HFFc6 (cell line): ENCODE results near the gene HLA-A. TPM values are rescaled to one million over a fixed set of nuclear protein-coding genes. Genes with fewer than 3 reads are reported as not detected.

Source experiments
- DNase-seq: peaks from one replicate; pipeline ENCODE4 v3.0.0-alpha.2; 2018
- H3K27ac Mint-ChIP-seq: 2 replicates; pipeline ENCODE4 v1.8.0; 2020; ENCODE audit warnings: mild to moderate bottlenecking, mixed read lengths
- H3K27me3 Mint-ChIP-seq: 2 replicates; pipeline ENCODE4 v1.8.0; 2021; ENCODE audit warnings: mild to moderate bottlenecking, moderate library complexity, mixed read lengths; ENCODE audit not compliant: insufficient read depth
- H3K36me3 Mint-ChIP-seq: 2 replicates; pipeline ENCODE4 v1.8.0; 2021; ENCODE audit warnings: low read depth, mixed read lengths
- H3K4me1 Mint-ChIP-seq: 2 replicates; pipeline ENCODE4 v1.8.0; 2020; ENCODE audit warnings: low read depth, mixed read lengths
- H3K4me3 Mint-ChIP-seq: 2 replicates; pipeline ENCODE4 v1.8.0; 2020; ENCODE audit warnings: mild to moderate bottlenecking, moderate library complexity, mixed read lengths
- H3K9me3 Mint-ChIP-seq: 2 replicates; pipeline ENCODE4 v1.8.0; 2020; ENCODE audit warnings: mild to moderate bottlenecking, mixed read lengths
- CTCF ChIP-seq: fragments of 200-600 bp; sonication (generic); IDR thresholded peaks from 2 replicates; pipeline ENCODE4 v1.5.0; 2021; ENCODE audit warnings: antibody characterized with exemption, mild to moderate bottlenecking
- long read RNA-seq: library from polyadenylated mRNA; unstranded; transcript quantifications from one replicate; pipeline ENCODE4 v2.0.0, GENCODE V29; 2019
- total RNA-seq, 6 experiments: library from RNA; stranded (reverse); fragmentation: NEBNext Ultra II Directional; extraction: Animal tissue kit (Norgen Biotek cat#: 25700); gene quantifications; 2 replicates in 1 of 6; 3 replicates in 5 of 6; pipeline ENCODE4 v1.2.3, GENCODE V29; 2021

The HLA-A gene
- 100 to 1,000 TPM; 116 to 159 (median 149) TPM for total RNA-seq
- long read RNA-seq, transcript HLA-A-203 (8 exons, 1,611 nt), result major isoform, 179 of 219 reads
- long read RNA-seq, partial matches to known transcripts, result 25 of 219 reads
- long read RNA-seq, other reads (novel, unspliced or antisense), result 15 of 219 reads

GRCh38 chr6:29942275-29943052, at the start of gene HLA-A:
Gene HLA-A (plus strand): TSS chr6:29942532. CDS start chr6:29942554, 22 bp downstream.
- no peak for TF ChIP-seq CTCF
- peak within 1 kb of the TSS; percentile 96 for H3K4me3 Mint-ChIP-seq
- H3K36me3 Mint-ChIP-seq, result peaks cover 23% of the 10 kb centered on the region
- no peaks in the 10 kb centered on the region for H3K9me3 Mint-ChIP-seq
- H3K4me1 Mint-ChIP-seq, result peaks cover 19% of the 10 kb centered on the region
- peak within 1 kb of the TSS; percentile 96 for H3K27ac Mint-ChIP-seq
- DNase-seq, result peak; percentile 91
- no peaks in the 10 kb centered on the region for H3K27me3 Mint-ChIP-seq

GRCh38 chr6:29892696-29893095, 49.6 kb upstream of the HLA-A start:
- no peak for TF ChIP-seq CTCF
- DNase-seq, result peak; percentile 10
- Mint-ChIP-seq H3K9me3 (no peaks in the 10 kb centered on the region), H3K4me3 (no peak overlapping the region), H3K27me3 (peaks cover 16% of the 10 kb centered on the region), H3K27ac (no peak overlapping the region), H3K4me1 (no peaks in the 10 kb centered on the region), H3K36me3 (peaks cover 4% of the 10 kb centered on the region; the same call in 1 of the 2 replicates)

- peaks cover 4% of the 10 kb centered on the region; the same call in 1 of the 2 replicates for H3K36me3 Mint-ChIP-seq
- DNase-seq, result no peak
- H3K4me1 Mint-ChIP-seq, result no peaks in the 10 kb centered on the region
- H3K9me3 Mint-ChIP-seq, result no peaks in the 10 kb centered on the region
- H3K27ac Mint-ChIP-seq, result no peak overlapping the region
- TF ChIP-seq CTCF, result no peak
- H3K27me3 Mint-ChIP-seq, result peaks cover 21% of the 10 kb centered on the region
- no peak overlapping the region for H3K4me3 Mint-ChIP-seq
Measured at GRCh38 chr6:29899281-29899680, 43.1 kb upstream of the HLA-A start.

- no peak for TF ChIP-seq CTCF
- Mint-ChIP-seq H3K4me3 (no peak overlapping the region), H3K9me3 (no peaks in the 10 kb centered on the region), H3K4me1 (peaks cover 6% of the 10 kb centered on the region; the same call in 1 of the 2 replicates), H3K27ac (no peak overlapping the region), H3K27me3 (peaks cover 22% of the 10 kb centered on the region), H3K36me3 (no peaks in the 10 kb centered on the region)
- DNase-seq, result no peak
Measured at GRCh38 chr6:29905286-29905685, 37.0 kb upstream of the HLA-A start.

GRCh38 chr6:29907637-29908340, 34.5 kb upstream of the HLA-A start:
- H3K4me1 Mint-ChIP-seq, result peaks cover 6% of the 10 kb centered on the region; the same call in 1 of the 2 replicates
- no peak for DNase-seq
- H3K27me3 Mint-ChIP-seq, result peaks cover 33% of the 10 kb centered on the region
- H3K36me3 Mint-ChIP-seq, result no peaks in the 10 kb centered on the region
- H3K4me3 Mint-ChIP-seq, result no peak overlapping the region
- no peak overlapping the region for H3K27ac Mint-ChIP-seq
- no peaks in the 10 kb centered on the region for H3K9me3 Mint-ChIP-seq
- no peak for TF ChIP-seq CTCF
